Testis (tissue), 2 donors: ENCODE data around the gene MPO.

Experiments used
- POLR2A ChIP-seq: fragments of 450-650 bp; IDR thresholded peaks from one replicate; pipeline ENCODE4 v1.6.1; 2017; ENCODE audit warnings: antibody characterized with exemption, mild to moderate bottlenecking, moderate library complexity
- TF ChIP-seq, protein P1 (sequence below), 3 experiments: fragments of 450-650 bp in 2 of 3; fragments of 200-600 bp in 1 of 3; sonication (generic) in 1 of 3; IDR thresholded peaks; one replicate each; pipeline ENCODE4 v1.5.1; 2016 to 2019; ENCODE audit warnings: antibody characterized with exemption in 3 of 3, mild to moderate bottlenecking in 2 of 3, moderate library complexity in 1 of 3

DNA sequence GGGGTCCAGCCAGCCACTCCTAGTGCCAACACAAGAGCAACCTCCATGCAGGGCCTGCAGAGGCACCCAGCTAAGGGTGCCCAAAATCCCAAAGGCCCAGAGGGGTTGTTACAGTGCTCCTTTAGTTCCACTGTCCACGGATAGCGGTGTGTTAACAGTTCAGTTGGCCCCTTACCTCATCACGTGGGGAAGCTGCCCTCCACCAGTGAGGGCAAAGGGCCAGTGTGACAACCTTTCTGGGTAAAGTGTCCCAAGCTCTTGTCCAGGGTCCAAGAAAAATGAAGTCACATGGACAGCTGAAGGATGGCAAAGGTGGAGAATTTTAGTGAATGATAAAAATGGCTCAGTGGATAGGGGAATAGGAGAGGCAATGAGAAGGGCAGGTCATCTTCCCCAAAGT lies 53.0 kb downstream of the MPO start:
- TF ChIP-seq, protein P1, sequence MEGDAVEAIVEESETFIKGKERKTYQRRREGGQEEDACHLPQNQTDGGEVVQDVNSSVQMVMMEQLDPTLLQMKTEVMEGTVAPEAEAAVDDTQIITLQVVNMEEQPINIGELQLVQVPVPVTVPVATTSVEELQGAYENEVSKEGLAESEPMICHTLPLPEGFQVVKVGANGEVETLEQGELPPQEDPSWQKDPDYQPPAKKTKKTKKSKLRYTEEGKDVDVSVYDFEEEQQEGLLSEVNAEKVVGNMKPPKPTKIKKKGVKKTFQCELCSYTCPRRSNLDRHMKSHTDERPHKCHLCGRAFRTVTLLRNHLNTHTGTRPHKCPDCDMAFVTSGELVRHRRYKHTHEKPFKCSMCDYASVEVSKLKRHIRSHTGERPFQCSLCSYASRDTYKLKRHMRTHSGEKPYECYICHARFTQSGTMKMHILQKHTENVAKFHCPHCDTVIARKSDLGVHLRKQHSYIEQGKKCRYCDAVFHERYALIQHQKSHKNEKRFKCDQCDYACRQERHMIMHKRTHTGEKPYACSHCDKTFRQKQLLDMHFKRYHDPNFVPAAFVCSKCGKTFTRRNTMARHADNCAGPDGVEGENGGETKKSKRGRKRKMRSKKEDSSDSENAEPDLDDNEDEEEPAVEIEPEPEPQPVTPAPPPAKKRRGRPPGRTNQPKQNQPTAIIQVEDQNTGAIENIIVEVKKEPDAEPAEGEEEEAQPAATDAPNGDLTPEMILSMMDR (IDR thresholded peaks at IDR 0.05), result no peak
- no peak for TF ChIP-seq POLR2A
